Neutrophil (primary cell): ENCODE data around the gene KRT4.

Source experiments
- H3K27ac ChIP-seq: fragments of 200-600 bp; sonication (generic); 2 replicates; pipeline ENCODE4 v1.5.1; 2016; ENCODE audit warnings: mild to moderate bottlenecking, moderate library complexity
- H3K27me3 ChIP-seq: fragments of 200-600 bp; sonication (generic); 2 replicates; pipeline ENCODE4 v1.6.0; 2016; ENCODE audit warnings: mild to moderate bottlenecking
- H3K36me3 ChIP-seq: fragments of 200-600 bp; sonication (generic); 2 replicates; pipeline ENCODE4 v1.5.1; 2017
- H3K4me1 ChIP-seq, 2 experiments: fragments of 200-600 bp in 1 of 2; sonication (generic) in 1 of 2; 1 replicate in 1 of 2; 2 replicates in 1 of 2; pipeline versions ENCODE4 v1.5.1 to v1.6.1; 2013 to 2016; ENCODE audit warnings: low read depth in 1 of 2, low read length in 1 of 2, mild to moderate bottlenecking in 1 of 2, moderate library complexity in 1 of 2; ENCODE audit not compliant: control insufficient read depth in 1 of 2, insufficient read depth in 1 of 2
- H3K4me3 ChIP-seq, 2 experiments: fragments of 200-600 bp in 1 of 2; sonication (generic) in 1 of 2; 1 replicate in 1 of 2; 2 replicates in 1 of 2; pipeline ENCODE4 v1.5.1; 2013 to 2016; ENCODE audit warnings: low read depth in 1 of 2, low read length in 1 of 2, mild to moderate bottlenecking in 1 of 2, moderate library complexity in 1 of 2
- H3K9me3 ChIP-seq: fragments of 200-600 bp; sonication (generic); 2 replicates; pipeline ENCODE4 v1.5.1; 2016
- CTCF ChIP-seq: fragments of 200-600 bp; sonication (generic); IDR thresholded peaks from 2 replicates; pipeline ENCODE4 v1.5.1; 2016; ENCODE audit warnings: antibody characterized with exemption

Gene KRT4

GRCh38 chr12:52776913-52777395, 37.0 kb downstream of the KRT4 start, which contains the start of gene KRT76:
KRT76 (minus strand) TSS chr12:52777345; CDS start chr12:52777291, 54 bp downstream.
- Histone ChIP-seq H3K27ac (no peak within 1 kb of the TSS), H3K27me3 (peaks cover 32% of the 10 kb centered on the region), H3K4me3 (no peak within 1 kb of the TSS), H3K9me3 (no peaks in the 10 kb centered on the region), H3K36me3 (no peaks in the 10 kb centered on the region), H3K4me1 (no peaks in the 10 kb centered on the region)
- no peak for TF ChIP-seq CTCF

- Histone ChIP-seq H3K27me3 (peaks cover 27% of the 10 kb centered on the region), H3K36me3 (no peaks in the 10 kb centered on the region), H3K4me3 (no peak overlapping the region), H3K27ac (no peak overlapping the region), H3K9me3 (no peaks in the 10 kb centered on the region), H3K4me1 (no peaks in the 10 kb centered on the region)
- TF ChIP-seq CTCF, result no peak
These were observed 37.5 kb downstream of the KRT4 start for GRCh38 chr12:52776435-52776834.

GRCh38 chr12:52774629-52775250, 39.2 kb downstream of the KRT4 start:
- H3K4me1 ChIP-seq, result no peaks in the 10 kb centered on the region
- no peaks in the 10 kb centered on the region for H3K36me3 ChIP-seq
- no peaks in the 10 kb centered on the region for H3K9me3 ChIP-seq
- H3K27ac ChIP-seq, result no peak overlapping the region
- H3K4me3 ChIP-seq, result no peak overlapping the region
- no peak for TF ChIP-seq CTCF
- peaks cover 10% of the 10 kb centered on the region for H3K27me3 ChIP-seq

- no peaks in the 10 kb centered on the region for H3K4me1 ChIP-seq
- H3K27me3 ChIP-seq, result peaks cover 10% of the 10 kb centered on the region
- H3K4me3 ChIP-seq, result no peak overlapping the region
- no peak overlapping the region for H3K27ac ChIP-seq
- H3K36me3 ChIP-seq, result no peaks in the 10 kb centered on the region
- no peaks in the 10 kb centered on the region for H3K9me3 ChIP-seq
- TF ChIP-seq CTCF, result no peak
These were observed 41.1 kb downstream of the KRT4 start for GRCh38 chr12:52772772-52773171.

GRCh38 chr12:52772188-52772587, 41.7 kb downstream of the KRT4 start:
- Histone ChIP-seq H3K36me3 (no peaks in the 10 kb centered on the region), H3K4me3 (no peak overlapping the region), H3K27ac (no peak overlapping the region), H3K9me3 (no peaks in the 10 kb centered on the region), H3K27me3 (peaks cover 10% of the 10 kb centered on the region), H3K4me1 (no peaks in the 10 kb centered on the region)
- TF ChIP-seq CTCF, result no peak
